Activated B cell treated with CpG ODN at 0.5 μM for 24 hours (primary cell): ENCODE measurements around the gene AGAP1. TPM values are rescaled to one million over a fixed set of nuclear protein-coding genes. Genes with fewer than 3 reads are reported as not detected.

Experiments
- ATAC-seq: fragments of 200-7000 bp; cut with Tn5 transposase; one replicate; pipeline ENCODE4 v1.10.0; 2021; ENCODE audit warnings: low read depth, mild to moderate bottlenecking, moderate library complexity
- CTCF ChIA-PET: fragments of 350-600 bp; sonication (Branson Sonifier 250); formaldehyde crosslinking; loops from one replicate; lab custom pipeline; 2021; ENCODE audit warnings: antibody characterized with exemption; lab: Charles Lee
- POLR2A ChIA-PET: fragments of 350-600 bp; sonication (Branson Sonifier 250); formaldehyde crosslinking; loops from one replicate; lab custom pipeline; 2021; ENCODE audit warnings: antibody characterized with exemption; lab: Charles Lee
- DNase-seq: peaks from one replicate; pipeline ENCODE4 v3.0.0; 2022
- H3K27ac Mint-ChIP-seq: one replicate; pipeline ENCODE4 v1.8.0; 2020; ENCODE audit warnings: mixed read lengths
- H3K27me3 Mint-ChIP-seq: one replicate; pipeline ENCODE4 v1.8.0; 2021; ENCODE audit warnings: mixed read lengths
- H3K36me3 Mint-ChIP-seq: one replicate; pipeline ENCODE4 v1.8.0; 2021; ENCODE audit warnings: low read depth, mixed read lengths
- H3K4me1 Mint-ChIP-seq: one replicate; pipeline ENCODE4 v1.8.0; 2021; ENCODE audit warnings: mixed read lengths
- H3K4me3 Mint-ChIP-seq: one replicate; pipeline ENCODE4 v1.8.0; 2020; ENCODE audit warnings: mild to moderate bottlenecking, mixed read lengths
- H3K9me3 Mint-ChIP-seq: one replicate; pipeline ENCODE4 v1.8.0; 2020; ENCODE audit warnings: mixed read lengths
- CTCF ChIP-seq: fragments of 200-600 bp; IDR thresholded peaks from one replicate; pipeline ENCODE4 v1.8.0; 2022; ENCODE audit warnings: antibody characterized with exemption, mild to moderate bottlenecking
- intact Hi-C: fragments of 100-400 bp; cut with micrococcal nuclease; formaldehyde crosslinking; loops from one replicate; pipeline ENCODE4 v1.15.1; 2024
- total RNA-seq: library from RNA; stranded (reverse); gene quantifications from 2 replicates; pipeline ENCODE4 v1.2.3, GENCODE V29; 2022

Gene AGAP1
- total RNA-seq, 1 donor from 2014 or later: not detected

GRCh38 chr2:235992024-235992423 is 498.2 kb downstream of the AGAP1 start:
- Mint-ChIP-seq H3K4me3 (no peak overlapping the region), H3K4me1 (no peaks in the 10 kb centered on the region), H3K9me3 (no peaks in the 10 kb centered on the region), H3K36me3 (no peaks in the 10 kb centered on the region), H3K27ac (no peak overlapping the region), H3K27me3 (peaks cover 3% of the 10 kb centered on the region)
- no peak for TF ChIP-seq CTCF
- DNase-seq (no peak), ATAC-seq (no peak)
- ChIA-PET CTCF (no interaction called here), POLR2A (no interaction called here)
- intact Hi-C loops: no loop called here

GRCh38 chr2:235996419-235996818 is 502.6 kb downstream of the AGAP1 start:
- ChIA-PET CTCF (no interaction called here), POLR2A (no interaction called here)
- H3K4me1 Mint-ChIP-seq: no peaks in the 10 kb centered on the region
- no peaks in the 10 kb centered on the region for H3K27me3 Mint-ChIP-seq
- no peak overlapping the region for H3K27ac Mint-ChIP-seq
- no peaks in the 10 kb centered on the region for H3K9me3 Mint-ChIP-seq
- ATAC-seq (no peak), DNase-seq (no peak)
- intact Hi-C loops: no loop called here
- TF ChIP-seq CTCF: no peak
- no peaks in the 10 kb centered on the region for H3K36me3 Mint-ChIP-seq
- no peak overlapping the region for H3K4me3 Mint-ChIP-seq

- no peak for DNase-seq
- TF ChIP-seq CTCF: no peak
- Mint-ChIP-seq H3K4me3 (no peak overlapping the region), H3K27ac (no peak overlapping the region), H3K9me3 (no peaks in the 10 kb centered on the region), H3K36me3 (no peaks in the 10 kb centered on the region), H3K27me3 (no peaks in the 10 kb centered on the region), H3K4me1 (no peaks in the 10 kb centered on the region)
- intact Hi-C loops: no loop called here
- ChIA-PET POLR2A (no interaction called here), CTCF (no interaction called here)
- ATAC-seq: no peak
Observed at GRCh38 chr2:235999011-235999410, 505.2 kb downstream of the AGAP1 start.

- Mint-ChIP-seq H3K27me3 (no peaks in the 10 kb centered on the region), H3K36me3 (no peaks in the 10 kb centered on the region), H3K4me1 (no peaks in the 10 kb centered on the region), H3K9me3 (no peaks in the 10 kb centered on the region), H3K27ac (no peak overlapping the region), H3K4me3 (no peak overlapping the region)
- no peak for DNase-seq
- no peak for ATAC-seq
- POLR2A ChIA-PET: no interaction called here
- TF ChIP-seq CTCF: no peak
- intact Hi-C loops: no loop called here
- CTCF ChIA-PET: no interaction called here
Observed at GRCh38 chr2:236001166-236001828, 507.5 kb downstream of the AGAP1 start.

- Mint-ChIP-seq H3K9me3 (no peaks in the 10 kb centered on the region), H3K36me3 (no peaks in the 10 kb centered on the region), H3K4me3 (no peak overlapping the region), H3K27ac (no peak overlapping the region), H3K27me3 (no peaks in the 10 kb centered on the region), H3K4me1 (no peaks in the 10 kb centered on the region)
- no peak for ATAC-seq
- DNase-seq: no peak
- intact Hi-C loops: no loop called here
- no peak for TF ChIP-seq CTCF
- ChIA-PET CTCF (no interaction called here), POLR2A (no interaction called here)
Observed at GRCh38 chr2:236001854-236002253, 508.0 kb downstream of the AGAP1 start.
